Lower leg skin (tissue), 3 donors: ENCODE measurements around the gene SDCBP2.

ENCODE experiments used
- CTCF ChIP-seq, 3 donors: fragments of 450-650 bp; IDR thresholded peaks; one replicate each; pipeline ENCODE4 v1.5.1; 2016; ENCODE audit warnings: antibody characterized with exemption in 3 of 3, mild to moderate bottlenecking in 3 of 3, moderate library complexity in 2 of 3
- POLR2A ChIP-seq, 2 donors: fragments of 450-650 bp; IDR thresholded peaks; one replicate each; pipeline ENCODE4 v1.6.1; 2016 to 2017; ENCODE audit warnings: antibody characterized with exemption in 2 of 2, mild to moderate bottlenecking in 1 of 2, moderate library complexity in 1 of 2

- TF ChIP-seq CTCF (IDR thresholded peaks at IDR 0.05): no peak
- no peak for TF ChIP-seq POLR2A (IDR thresholded peaks at IDR 0.05)
Observed at GRCh38 chr20:1331101-1331500, 2.2 kb upstream of the SDCBP2 start.
